GM18511 (cell line): ENCODE results near the gene CYP46A1.
A peak's percentile ranks its signal among the peaks of the same experiment; 100 is the strongest.
"Not testable (repeated sequence)": the region's sequence is repeated elsewhere in the genome, so short reads cannot be mapped to it uniquely, and the experiment has no call there.

Source experiments
- ATAC-seq: cut with Tn5 transposase; IDR thresholded peaks from one replicate; pipeline ENCODE4 v1.9.1; 2021; ENCODE audit warnings: mild to moderate bottlenecking, moderate library complexity; ENCODE audit not compliant: unreplicated experiment

The CYP46A1 gene

GRCh38 chr14:99683619-99684409 is at the start of gene CYP46A1:
Gene CYP46A1, plus strand, starts transcription at chr14:99684298. Its CDS starts 120 bp downstream, at chr14:99684418.
- peak; percentile 94 for ATAC-seq

- ATAC-seq = no peak
These were observed 49.7 kb upstream of the CYP46A1 start for GRCh38 chr14:99634443-99634842.

- ATAC-seq = no peak
These were observed 49.0 kb upstream of the CYP46A1 start for GRCh38 chr14:99635116-99635515.

GRCh38 chr14:99636487-99636886 is 47.6 kb upstream of the CYP46A1 start:
- ATAC-seq = no peak

GRCh38 chr14:99637624-99638023 is 46.5 kb upstream of the CYP46A1 start:
- no peak for ATAC-seq

- not testable (repeated sequence) for ATAC-seq
These were observed 41.3 kb upstream of the CYP46A1 start for GRCh38 chr14:99642771-99643170.

GRCh38 chr14:99643343-99643742 is 40.8 kb upstream of the CYP46A1 start:
- ATAC-seq = no peak

- no peak for ATAC-seq
These were observed 40.0 kb upstream of the CYP46A1 start for GRCh38 chr14:99644035-99644587.

- no peak for ATAC-seq
These were observed 39.2 kb upstream of the CYP46A1 start, which contains the start of gene HHIPL1 for GRCh38 chr14:99644723-99645544. Gene HHIPL1, plus strand, starts transcription at chr14:99645129. Its CDS starts 79 bp downstream, at chr14:99645208.

GRCh38 chr14:99645545-99646505 is 38.3 kb upstream of the CYP46A1 start:
- ATAC-seq = no peak

- no peak for ATAC-seq
These were observed 36.7 kb upstream of the CYP46A1 start for GRCh38 chr14:99647411-99647810.

GRCh38 chr14:99648027-99648784 is 35.9 kb upstream of the CYP46A1 start:
- no peak for ATAC-seq

GRCh38 chr14:99649219-99649618 is 34.9 kb upstream of the CYP46A1 start:
- ATAC-seq = peak; percentile 66

GRCh38 chr14:99649643-99650042 is 34.5 kb upstream of the CYP46A1 start:
- ATAC-seq = no peak

GRCh38 chr14:99650189-99650588 is 33.9 kb upstream of the CYP46A1 start:
- ATAC-seq = no peak

- no peak for ATAC-seq
These were observed 31.9 kb upstream of the CYP46A1 start for GRCh38 chr14:99651953-99652746.

- no peak for ATAC-seq
These were observed 29.7 kb upstream of the CYP46A1 start for GRCh38 chr14:99654235-99654985.

GRCh38 chr14:99655521-99655920 is 28.6 kb upstream of the CYP46A1 start:
- no peak for ATAC-seq
